OCI-LY3 (cell line): Measurements from ENCODE around the gene EEF2K.
"Not testable (repeated sequence)": the region's sequence is repeated elsewhere in the genome, so short reads cannot be mapped to it uniquely, and the experiment has no call there.

Source experiments
- H2AFZ ChIP-seq: fragments of 200-600, 300-600 bp; shearing (Covaris generic); 2 replicates; pipeline ENCODE4 v1.6.0; 2014; ENCODE audit warnings: antibody characterized with exemption, low read depth, low read length
- H3K27ac ChIP-seq: fragments of 200-600, 300-600 bp; sonication (generic); 2 replicates; pipeline ENCODE4 v1.5.1; 2014; ENCODE audit warnings: mild to moderate bottlenecking, low read length, moderate library complexity, mixed read lengths
- H3K27me3 ChIP-seq: fragments of 200-600, 300-600 bp; sonication (generic); 2 replicates; pipeline ENCODE4 v1.6.1; 2014; ENCODE audit warnings: low read depth, low read length, mixed read lengths
- H3K36me3 ChIP-seq: fragments of 200-600, 300-600 bp; sonication (generic); replicated peaks from 2 replicates; pipeline ENCODE3; 2014; ENCODE audit warnings: low read depth, low read length, mixed read lengths
- H3K4me1 ChIP-seq: fragments of 300-600, 200-600 bp; sonication (generic); 2 replicates; pipeline ENCODE4 v1.6.1; 2014; ENCODE audit warnings: low read length, mixed read lengths
- H3K4me2 ChIP-seq: fragments of 200-600, 300-600 bp; sonication (generic); 2 replicates; pipeline ENCODE4 v1.6.1; 2014; ENCODE audit warnings: low read length, mixed read lengths
- H3K4me3 ChIP-seq: fragments of 300-600, 200-600 bp; sonication (generic); 2 replicates; pipeline ENCODE4 v1.5.1; 2014; ENCODE audit warnings: antibody characterized with exemption, mild to moderate bottlenecking, low read length, moderate library complexity
- H3K79me2 ChIP-seq: fragments of 300-600, 200-600 bp; shearing (Covaris generic); 2 replicates; pipeline ENCODE4 v1.6.1; 2014; ENCODE audit warnings: mild to moderate bottlenecking, low read length, mixed read lengths
- H3K9ac ChIP-seq: fragments of 300-600, 200-600 bp; shearing (Covaris generic); 2 replicates; pipeline ENCODE4 v1.6.0; 2014; ENCODE audit warnings: mild to moderate bottlenecking, low read length, moderate library complexity
- H3K9me3 ChIP-seq: fragments of 200-600, 300-600 bp; shearing (Covaris generic); 2 replicates; pipeline ENCODE4 v1.6.1; 2014; ENCODE audit warnings: low read length, mixed read lengths; ENCODE audit not compliant: insufficient read depth
- H4K20me1 ChIP-seq: fragments of 200-600, 300-600 bp; sonication (generic); 2 replicates; pipeline ENCODE4 v1.6.1; 2016; ENCODE audit warnings: low read length, mixed read lengths; ENCODE audit not compliant: insufficient read depth
- EZH2phosphoT487 ChIP-seq: fragments of 200-600 bp; shearing (Covaris generic); IDR thresholded peaks from 2 replicates; pipeline ENCODE4 v1.6.1; 2018; ENCODE audit warnings: antibody characterized with exemption, mixed run types, low read depth
- TF ChIP-seq, protein P1 (sequence below): fragments of 200-600, 300-600 bp; sonication (generic); IDR thresholded peaks from 2 replicates; pipeline ENCODE4 v1.5.1; 2014; ENCODE audit warnings: antibody characterized with exemption, low read length, low read depth

Gene EEF2K

DNA sequence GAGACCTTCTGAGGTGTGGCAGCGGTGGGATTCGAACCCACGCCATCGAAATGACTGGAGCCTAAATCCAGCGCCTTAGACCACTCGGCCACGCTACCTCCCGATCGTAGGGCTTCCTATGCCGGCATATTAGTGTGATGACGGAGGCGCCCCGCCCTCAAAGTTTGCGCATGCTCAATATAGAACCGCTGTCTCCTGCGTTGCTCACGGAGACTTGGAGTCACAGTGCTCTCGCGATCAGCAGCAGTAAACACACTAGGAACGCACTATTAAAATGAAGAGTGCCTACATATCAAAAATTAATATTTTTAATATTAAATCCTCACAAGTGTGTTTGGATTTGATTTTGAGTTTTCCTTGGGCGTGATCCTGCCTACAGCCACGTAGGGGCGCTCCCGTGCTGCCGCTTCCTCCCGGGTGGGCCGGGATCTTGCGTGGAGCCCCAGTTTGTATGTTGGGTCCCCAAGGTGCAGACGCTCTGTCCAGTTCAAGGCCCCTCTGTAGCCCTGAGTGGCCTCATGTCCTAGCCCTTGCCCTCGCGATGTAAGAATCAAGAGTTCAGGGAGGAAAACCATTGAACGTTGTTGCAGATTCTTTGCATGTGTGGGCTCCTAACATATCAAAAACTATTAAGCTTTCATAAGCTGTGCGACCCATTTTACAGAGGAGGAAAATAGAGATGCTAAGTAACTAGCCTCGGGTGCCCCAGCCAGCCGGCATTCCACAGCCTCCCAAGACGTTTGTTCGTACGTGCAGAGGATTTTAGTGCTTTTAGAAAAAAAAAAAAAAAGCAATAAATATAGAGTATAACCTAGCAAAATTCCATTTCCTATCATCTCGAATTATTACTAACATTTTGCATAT lies 10.2 kb upstream of the EEF2K start:
- peak overlapping the region; percentile 91 for H3K4me3 ChIP-seq
- peak overlapping the region; percentile 77 for H3K4me2 ChIP-seq
- peaks cover 4% of the 10 kb centered on the region for H3K36me3 ChIP-seq
- no peaks in the 10 kb centered on the region for H3K9me3 ChIP-seq
- peak overlapping the region; percentile 80 for H3K9ac ChIP-seq
- no peak for TF ChIP-seq EZH2phosphoT487
- TF ChIP-seq, protein P1, sequence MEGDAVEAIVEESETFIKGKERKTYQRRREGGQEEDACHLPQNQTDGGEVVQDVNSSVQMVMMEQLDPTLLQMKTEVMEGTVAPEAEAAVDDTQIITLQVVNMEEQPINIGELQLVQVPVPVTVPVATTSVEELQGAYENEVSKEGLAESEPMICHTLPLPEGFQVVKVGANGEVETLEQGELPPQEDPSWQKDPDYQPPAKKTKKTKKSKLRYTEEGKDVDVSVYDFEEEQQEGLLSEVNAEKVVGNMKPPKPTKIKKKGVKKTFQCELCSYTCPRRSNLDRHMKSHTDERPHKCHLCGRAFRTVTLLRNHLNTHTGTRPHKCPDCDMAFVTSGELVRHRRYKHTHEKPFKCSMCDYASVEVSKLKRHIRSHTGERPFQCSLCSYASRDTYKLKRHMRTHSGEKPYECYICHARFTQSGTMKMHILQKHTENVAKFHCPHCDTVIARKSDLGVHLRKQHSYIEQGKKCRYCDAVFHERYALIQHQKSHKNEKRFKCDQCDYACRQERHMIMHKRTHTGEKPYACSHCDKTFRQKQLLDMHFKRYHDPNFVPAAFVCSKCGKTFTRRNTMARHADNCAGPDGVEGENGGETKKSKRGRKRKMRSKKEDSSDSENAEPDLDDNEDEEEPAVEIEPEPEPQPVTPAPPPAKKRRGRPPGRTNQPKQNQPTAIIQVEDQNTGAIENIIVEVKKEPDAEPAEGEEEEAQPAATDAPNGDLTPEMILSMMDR, result peak; percentile 89
- peak overlapping the region; percentile 71 for H3K27ac ChIP-seq
- H3K4me1 ChIP-seq, result peaks cover 59% of the 10 kb centered on the region
- H3K27me3 ChIP-seq, result no peaks in the 10 kb centered on the region
- no peaks in the 10 kb centered on the region for H4K20me1 ChIP-seq
- H3K79me2 ChIP-seq, result no peaks in the 10 kb centered on the region
- peak overlapping the region; percentile 76 for H2AFZ ChIP-seq

DNA sequence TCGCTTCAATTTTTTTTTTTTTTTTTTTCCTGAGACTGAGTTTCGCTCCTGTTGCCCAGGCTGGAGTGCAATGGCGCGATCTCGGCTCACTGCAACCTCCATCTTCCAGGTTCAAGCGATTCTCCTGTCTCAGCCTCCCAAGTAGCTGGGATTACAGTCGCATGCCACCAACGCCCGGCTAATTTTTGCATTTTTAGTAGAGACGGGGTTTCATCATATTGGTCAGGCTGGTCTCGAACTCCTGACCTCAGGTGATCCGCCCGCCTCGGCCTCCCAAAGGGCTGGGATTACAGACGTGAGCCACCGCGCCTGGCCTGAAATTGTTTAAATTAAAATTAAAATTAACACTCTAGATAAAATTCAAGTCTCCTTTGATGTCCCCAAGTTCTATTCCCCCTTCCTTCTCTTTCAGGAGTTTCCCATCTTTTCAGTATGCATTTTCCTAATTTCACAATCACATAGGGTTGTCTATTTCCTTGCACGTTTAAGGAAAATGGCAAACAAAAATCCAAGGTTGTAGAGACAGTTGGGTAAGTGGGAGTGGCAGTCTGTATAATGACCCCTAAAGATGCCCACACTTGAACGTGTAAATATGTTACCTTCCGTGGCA lies 9.4 kb upstream of the EEF2K start:
- Histone ChIP-seq H3K4me3 (peak overlapping the region; percentile 91), H3K4me2 (peak overlapping the region; percentile 77), H3K4me1 (peaks cover 60% of the 10 kb centered on the region), H3K9ac (peak overlapping the region; percentile 80)
- H3K27me3 ChIP-seq, H3K36me3 ChIP-seq, H3K9me3 ChIP-seq, H3K27ac ChIP-seq, H4K20me1 ChIP-seq, H2AFZ ChIP-seq, H3K79me2 ChIP-seq: not testable (repeated sequence)

DNA sequence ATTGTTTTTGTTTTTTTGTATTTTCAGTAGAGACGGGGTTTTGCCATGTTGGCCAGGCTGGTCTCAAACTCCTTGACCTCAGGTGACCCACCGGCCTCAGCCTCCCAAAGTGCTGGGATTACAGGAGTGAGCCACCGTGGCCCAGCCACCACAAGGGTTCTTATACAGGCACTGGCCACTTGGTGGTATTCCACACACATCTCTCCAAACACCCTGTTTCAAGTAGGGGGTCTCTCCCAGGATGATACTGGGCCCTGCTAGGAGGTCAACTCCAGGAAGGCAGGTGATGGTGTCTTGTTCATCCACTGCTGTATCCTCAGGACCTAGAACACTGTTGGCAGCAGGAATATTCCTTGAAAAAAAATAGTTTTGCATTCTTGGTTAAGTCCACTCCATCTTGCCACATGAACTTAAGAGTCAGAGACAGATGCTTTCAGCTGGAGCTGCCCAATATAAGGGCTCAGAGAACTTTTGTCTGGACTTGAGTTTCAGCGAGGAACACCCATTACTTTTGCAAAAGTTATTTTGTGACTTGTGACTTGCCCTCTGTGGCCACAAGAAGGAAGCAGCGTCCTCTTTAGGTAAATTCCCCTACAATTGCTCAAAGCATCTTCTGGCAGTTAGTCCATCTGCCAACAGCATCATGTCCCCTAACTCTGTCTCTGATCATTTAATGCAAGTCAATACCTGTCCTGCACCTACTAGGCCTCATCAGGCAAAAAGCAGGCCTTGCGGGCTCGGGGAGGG lies 7.4 kb upstream of the EEF2K start:
- peak overlapping the region; percentile 36 for H3K9ac ChIP-seq
- H3K27ac ChIP-seq, result peak overlapping the region; percentile 65
- peak overlapping the region; percentile 73 for H3K4me2 ChIP-seq

DNA sequence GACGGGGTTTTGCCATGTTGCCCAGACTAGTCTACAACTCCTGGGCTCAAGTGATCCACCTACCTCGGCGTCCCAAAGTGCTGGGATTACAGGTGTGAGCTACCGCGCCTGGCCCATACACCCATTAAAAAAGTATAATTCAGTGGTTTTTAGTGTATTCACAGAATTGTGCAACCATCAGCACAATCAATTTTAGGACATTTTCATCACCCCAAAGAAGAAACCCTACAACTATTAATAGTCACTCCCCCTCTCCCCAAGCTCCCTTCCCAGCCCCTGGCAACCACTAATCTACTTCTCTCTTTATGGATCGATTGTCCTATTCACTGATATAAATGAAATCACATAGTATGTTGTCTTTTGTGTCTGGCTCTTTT lies 3.8 kb upstream of the EEF2K start:
- H3K4me1 ChIP-seq, result peaks cover 28% of the 10 kb centered on the region
- H3K27ac ChIP-seq, result no peak overlapping the region
- peaks cover under 1% of the 10 kb centered on the region for H3K36me3 ChIP-seq
- no peak overlapping the region for H3K9ac ChIP-seq
- no peak overlapping the region for H3K4me3 ChIP-seq
- peaks cover under 1% of the 10 kb centered on the region; the same call in 1 of the 2 replicates for H4K20me1 ChIP-seq
- no peaks in the 10 kb centered on the region for H3K27me3 ChIP-seq
- no peak overlapping the region for H3K4me2 ChIP-seq
- H2AFZ ChIP-seq, result no peak overlapping the region
- H3K9me3 ChIP-seq, result no peaks in the 10 kb centered on the region
- H3K79me2 ChIP-seq, result peaks cover 11% of the 10 kb centered on the region
- no peak for TF ChIP-seq EZH2phosphoT487

More for the DNA sequence above, 7.4 kb upstream of the EEF2K start:
- Histone ChIP-seq H3K79me2 (no peaks in the 10 kb centered on the region), H3K27me3 (no peaks in the 10 kb centered on the region), H3K36me3 (no peaks in the 10 kb centered on the region), H3K9me3 (no peaks in the 10 kb centered on the region), H4K20me1 (no peaks in the 10 kb centered on the region), H3K4me1 (peaks cover 44% of the 10 kb centered on the region), H2AFZ (no peak overlapping the region; the same call in 1 of the 2 replicates), H3K4me3 (peak overlapping the region; percentile 47)
- TF ChIP-seq, protein P1, result peak; percentile 28
- TF ChIP-seq EZH2phosphoT487, result no peak
